H1 (cell line): ENCODE results near the gene TBX21. TPM values are rescaled to one million over a fixed set of nuclear protein-coding genes. Genes with fewer than 3 reads are reported as not detected.

Source experiments
- CTCF ChIP-seq, 3 experiments: IDR thresholded peaks; 1 replicate in 2 of 3; 2 replicates in 1 of 3; pipeline versions ENCODE4 v1.5.1 to v1.6.1; 2011; ENCODE audit warnings: low read length in 3 of 3, mild to moderate bottlenecking in 3 of 3, inconsistent platforms in 2 of 3, low read depth in 1 of 3, moderate library complexity in 1 of 3; ENCODE audit not compliant: insufficient read depth in 1 of 3; ENCODE audit errors: control extremely low read depth in 1 of 3
- GTF2F1 ChIP-seq: IDR thresholded peaks from 2 replicates; pipeline ENCODE4 v1.6.1; 2012; ENCODE audit warnings: low read depth, low read length, improper control_type of control experiment, borderline replicate concordance
- POU5F1 ChIP-seq: IDR thresholded peaks from 2 replicates; pipeline ENCODE4 v1.6.1; 2011; ENCODE audit warnings: low read depth, mild to moderate bottlenecking, low read length, moderate library complexity
- TAF1 ChIP-seq: IDR thresholded peaks from 2 replicates; pipeline ENCODE4 v1.6.1; 2011; ENCODE audit warnings: mild to moderate bottlenecking, low read depth, low read length
- TAF7 ChIP-seq: optimal IDR thresholded peaks from 2 replicates; pipeline ENCODE3; 2011; ENCODE audit warnings: low read depth, mild to moderate bottlenecking, inconsistent platforms, low read length, moderate library complexity, borderline replicate concordance
- polyA plus RNA-seq, 7 experiments: library from polyadenylated mRNA; depleted of rRNA in 3 of 7; stranded (reverse) in 5 of 7; unstranded in 2 of 7; fragments of >200 nt in 5 of 7; fragments of 200-250 nt in 2 of 7; gene quantifications; 1 replicate in 5 of 7; 2 replicates in 1 of 7; 4 replicates in 1 of 7; pipeline versions ENCODE4 v1.2.1 to v1.2.3, GENCODE V29; 2011 to 2013; ENCODE audit warnings: missing spikeins in 2 of 7, mixed read lengths in 2 of 7
- total RNA-seq: library from RNA; stranded (reverse); fragmentation: NEBNext Ultra II Directional; extraction: Animal tissue kit (Norgen Biotek cat#: 25700); gene quantifications from 2 replicates; pipeline ENCODE4 v1.2.1, GENCODE V29; 2021

Gene TBX21
- total and polyA plus RNA-seq, 2 of the 8 experiments (the other 6 are each of a cell fraction or from before 2014, with no cell fraction given): not detected

GRCh38 chr17:47774987-47775580, 42.0 kb downstream of the TBX21 start (continued):
- TF ChIP-seq CTCF (IDR thresholded peaks at IDR 0.05; ENCODE audit: control extremely low read depth in 1 of 3, insufficient read depth in 1 of 3, low read depth in 1 of 3, low read length in 3 of 3) (no peak), TAF7 (no peak), GTF2F1 (no peak), POU5F1 (no peak), TAF1 (no peak)
- TF ChIP-seq, all 59 proteins: peak for 0
